Suprapubic skin (tissue), 4 donors: ENCODE results near the gene NACA2. TPM values are rescaled to one million over a fixed set of nuclear protein-coding genes. Genes with fewer than 3 reads are reported as not detected.

ENCODE experiments used
- DNase-seq, 2 donors: peaks; one replicate each; pipeline ENCODE4 v3.0.0-alpha.2; 2019; ENCODE audit warnings: low spot score in 2 of 2
- H3K27ac ChIP-seq: fragments of 200-600 bp; sonication (generic); one replicate; pipeline ENCODE4 v1.5.1; 2019
- H3K27me3 ChIP-seq: fragments of 200-600 bp; sonication (generic); one replicate; pipeline ENCODE4 v1.5.1; 2019
- H3K36me3 ChIP-seq: fragments of 200-600 bp; sonication (generic); one replicate; pipeline ENCODE4 v1.5.1; 2019
- H3K4me1 ChIP-seq: fragments of 200-600 bp; sonication (generic); one replicate; pipeline ENCODE4 v1.5.1; 2019
- H3K4me3 ChIP-seq: fragments of 200-600 bp; sonication (generic); one replicate; pipeline ENCODE4 v1.5.1; 2019; ENCODE audit warnings: mild to moderate bottlenecking
- H3K9me3 ChIP-seq: fragments of 200-600 bp; sonication (generic); one replicate; pipeline ENCODE4 v1.5.1; 2019
- CTCF ChIP-seq, 2 donors: fragments of 200-600 bp in 1 of 2; fragments of 450-650 bp in 1 of 2; sonication (generic) in 1 of 2; IDR thresholded peaks; one replicate each; pipeline ENCODE4 v1.5.1; 2016 to 2019; ENCODE audit warnings: antibody characterized with exemption in 2 of 2, mild to moderate bottlenecking in 1 of 2, moderate library complexity in 1 of 2
- EP300 ChIP-seq: sonication (generic); formaldehyde crosslinking; IDR thresholded peaks from one replicate; pipeline ENCODE4 v1.6.1; 2017; ENCODE audit warnings: antibody characterized with exemption
- POLR2A ChIP-seq, 2 donors: fragments of 450-650 bp; IDR thresholded peaks; one replicate each; pipeline ENCODE4 v1.6.1; 2017; ENCODE audit warnings: antibody characterized with exemption in 2 of 2, mild to moderate bottlenecking in 2 of 2, moderate library complexity in 2 of 2
- POLR2AphosphoS5 ChIP-seq, 3 donors: sonication (generic); formaldehyde crosslinking; IDR thresholded peaks; one replicate each; pipeline ENCODE4 v1.6.1; 2017; ENCODE audit warnings: antibody characterized with exemption in 3 of 3
- WGBS: methylation state at CpG from one replicate; pipeline ENCODE4 v1.1.5; 2018; 5-methylcytosine and 5-hydroxymethylcytosine counted together
- total RNA-seq, 4 donors: library from RNA; depleted of rRNA; stranded (reverse); fragments of >200 nt; gene quantifications; one replicate each; pipeline ENCODE4 v1.1.0, GENCODE V29; 2016

NACA2 gene
- total RNA-seq, 4 donors from 2014 or later: not detected

- DNase-seq: no peak
- Histone ChIP-seq H3K9me3 (no peaks in the 10 kb centered on the region), H3K27me3 (peaks cover 4% of the 10 kb centered on the region), H3K4me1 (no peaks in the 10 kb centered on the region), H3K36me3 (no peaks in the 10 kb centered on the region), H3K27ac (no peak overlapping the region), H3K4me3 (no peak overlapping the region)
- TF ChIP-seq POLR2A (IDR thresholded peaks at IDR 0.05) (no peak), CTCF (IDR thresholded peaks at IDR 0.05) (no peak), EP300 (no peak), POLR2AphosphoS5 (IDR thresholded peaks at IDR 0.05) (no peak)
- WGBS: 87% methylated on average over 5 of the region's 5 CpGs
Observed at GRCh38 chr17:61625564-61625963, 34.5 kb upstream of the NACA2 start.

GRCh38 chr17:61624951-61625350, 33.9 kb upstream of the NACA2 start:
- 76% methylated on average over 1 of the region's 1 CpG for WGBS
- DNase-seq: no peak
- Histone ChIP-seq H3K9me3 (no peaks in the 10 kb centered on the region), H3K36me3 (no peaks in the 10 kb centered on the region), H3K4me1 (no peaks in the 10 kb centered on the region), H3K27me3 (peaks cover 4% of the 10 kb centered on the region), H3K27ac (no peak overlapping the region), H3K4me3 (no peak overlapping the region)
- TF ChIP-seq EP300 (no peak), CTCF (IDR thresholded peaks at IDR 0.05) (no peak), POLR2AphosphoS5 (IDR thresholded peaks at IDR 0.05) (no peak), POLR2A (IDR thresholded peaks at IDR 0.05) (no peak)

- H3K9me3 ChIP-seq: peaks cover 4% of the 10 kb centered on the region
- no peak for DNase-seq
- no peaks in the 10 kb centered on the region for H3K4me1 ChIP-seq
- 88% methylated on average over 2 of the region's 2 CpGs for WGBS
- no peaks in the 10 kb centered on the region for H3K36me3 ChIP-seq
- no peak overlapping the region for H3K27ac ChIP-seq
- TF ChIP-seq EP300 (no peak), POLR2AphosphoS5 (IDR thresholded peaks at IDR 0.05) (no peak), POLR2A (IDR thresholded peaks at IDR 0.05) (no peak), CTCF (IDR thresholded peaks at IDR 0.05) (no peak)
- no peak overlapping the region for H3K4me3 ChIP-seq
- H3K27me3 ChIP-seq: no peaks in the 10 kb centered on the region
Observed at GRCh38 chr17:61621317-61621716, 30.3 kb upstream of the NACA2 start.

- TF ChIP-seq EP300 (no peak), CTCF (IDR thresholded peaks at IDR 0.05) (no peak), POLR2A (IDR thresholded peaks at IDR 0.05) (no peak), POLR2AphosphoS5 (IDR thresholded peaks at IDR 0.05) (no peak)
- H3K4me3 ChIP-seq: no peak overlapping the region
- H3K4me1 ChIP-seq: no peaks in the 10 kb centered on the region
- H3K27ac ChIP-seq: no peak overlapping the region
- WGBS: 98% methylated on average over 1 of the region's 1 CpG
- no peaks in the 10 kb centered on the region for H3K36me3 ChIP-seq
- H3K27me3 ChIP-seq: no peaks in the 10 kb centered on the region
- DNase-seq: no peak
- H3K9me3 ChIP-seq: peaks cover 4% of the 10 kb centered on the region
Observed at GRCh38 chr17:61619953-61620352, 28.9 kb upstream of the NACA2 start.

GRCh38 chr17:61619493-61619892, 28.5 kb upstream of the NACA2 start:
- Histone ChIP-seq H3K4me1 (no peaks in the 10 kb centered on the region), H3K36me3 (no peaks in the 10 kb centered on the region), H3K4me3 (no peak overlapping the region), H3K27ac (no peak overlapping the region), H3K9me3 (peaks cover 4% of the 10 kb centered on the region), H3K27me3 (no peaks in the 10 kb centered on the region)
- 91% methylated on average over 1 of the region's 1 CpG for WGBS
- no peak for TF ChIP-seq POLR2A (IDR thresholded peaks at IDR 0.05)
- no peak for DNase-seq

GRCh38 chr17:61618950-61619349, 27.9 kb upstream of the NACA2 start:
- Histone ChIP-seq H3K36me3 (no peaks in the 10 kb centered on the region), H3K4me1 (no peaks in the 10 kb centered on the region), H3K27me3 (no peaks in the 10 kb centered on the region), H3K4me3 (no peak overlapping the region), H3K27ac (no peak overlapping the region), H3K9me3 (peaks cover 4% of the 10 kb centered on the region)
- TF ChIP-seq EP300: no peak
- no peak for TF ChIP-seq CTCF (IDR thresholded peaks at IDR 0.05)
- TF ChIP-seq POLR2AphosphoS5 (IDR thresholded peaks at IDR 0.05): no peak
- no peak for TF ChIP-seq POLR2A (IDR thresholded peaks at IDR 0.05)
- DNase-seq: no peak
- 46% methylated on average over 1 of the region's 1 CpG for WGBS
